ENCODE results near the gene PHACTR3. TPM values are rescaled to one million over a fixed set of nuclear protein-coding genes. Genes with fewer than 3 reads are reported as not detected.

Gene PHACTR3
- polyA plus RNA-seq, 1 donor (not counting 4 experiments of a cell fraction or from before 2014, with no cell fraction given): 2.6 TPM

- DNase-seq (ENCODE audit: low read depth, low spot score) (no peak), FAIRE-seq (no peak)
- TF ChIP-seq EZH2 (IDR thresholded peaks at IDR 0.05; ENCODE audit: low read length): no peak
- no peak for TF ChIP-seq CTCF (optimal IDR thresholded peaks at IDR 0.05 in 1 of 3, IDR thresholded peaks at IDR 0.05 in 1 of 3, conservative IDR thresholded peaks at IDR 0.05 in 1 of 3; ENCODE audit: extremely low read depth in 1 of 3, insufficient read depth in 2 of 3, low read length in 3 of 3)
- no peaks in the 10 kb centered on the region for H3K79me2 ChIP-seq (ENCODE audit: control insufficient read depth, insufficient read depth, low read length)
- dilution Hi-C loops (cut with MboI; ENCODE audit: extremely low pct_ligation_motif_present, low sequenced_read_pairs): no loop called here
- no peaks in the 10 kb centered on the region for H3K36me3 ChIP-seq (ENCODE audit: control insufficient read depth in 2 of 2, extremely low read depth in 1 of 2, insufficient read depth in 2 of 2, low read length in 2 of 2)
- H3K9me1 ChIP-seq (ENCODE audit: control insufficient read depth, extremely low read depth, insufficient read depth, low read length): no peaks in the 10 kb centered on the region
- no peak overlapping the region for H2AFZ ChIP-seq (ENCODE audit: control insufficient read depth, low read length)
- no peak overlapping the region for H3K4me3 ChIP-seq (ENCODE audit: control insufficient read depth in 2 of 3, extremely low read depth in 1 of 3, insufficient read depth in 2 of 3, low read depth in 1 of 3, low read length in 3 of 3)
- peaks cover 55% of the 10 kb centered on the region for H3K27me3 ChIP-seq (ENCODE audit: control insufficient read depth, extremely low read depth, insufficient read depth, low read length)
- no peaks in the 10 kb centered on the region for H3K9me3 ChIP-seq (ENCODE audit: control insufficient read depth, low read depth, low read length)
- H3K4me1 ChIP-seq (ENCODE audit: control insufficient read depth, extremely low read depth, insufficient read depth, low read length): no peaks in the 10 kb centered on the region
- no peak overlapping the region for H3K27ac ChIP-seq (ENCODE audit: control insufficient read depth, insufficient read depth, low read length)
- no peak overlapping the region for H3K9ac ChIP-seq (ENCODE audit: control insufficient read depth, extremely low read depth, insufficient read depth, low read length)
- H3K4me2 ChIP-seq (ENCODE audit: control insufficient read depth, extremely low read depth, insufficient read depth, low read depth, low read length): no peak overlapping the region
- no peaks in the 10 kb centered on the region for H4K20me1 ChIP-seq (ENCODE audit: control insufficient read depth, extremely low read depth, insufficient read depth, low read length)
Observed at GRCh38 chr20:59574308-59574707, 30.0 kb upstream of the PHACTR3 start.

- no peak for FAIRE-seq
Observed at GRCh38 chr20:59575216-59575615, 29.1 kb upstream of the PHACTR3 start.

More at GRCh38 chr20:59575216-59575615, 29.1 kb upstream of the PHACTR3 start:
- no peak for DNase-seq (ENCODE audit: low read depth, low spot score)
- Histone ChIP-seq H3K9me1 (ENCODE audit: control insufficient read depth, extremely low read depth, insufficient read depth, low read length) (no peaks in the 10 kb centered on the region), H3K27me3 (ENCODE audit: control insufficient read depth, extremely low read depth, insufficient read depth, low read length) (peaks cover 62% of the 10 kb centered on the region), H3K79me2 (ENCODE audit: control insufficient read depth, insufficient read depth, low read length) (no peaks in the 10 kb centered on the region), H3K9ac (ENCODE audit: control insufficient read depth, extremely low read depth, insufficient read depth, low read length) (no peak overlapping the region), H3K4me2 (ENCODE audit: control insufficient read depth, extremely low read depth, insufficient read depth, low read depth, low read length) (no peak overlapping the region), H3K36me3 (ENCODE audit: control insufficient read depth in 2 of 2, extremely low read depth in 1 of 2, insufficient read depth in 2 of 2, low read length in 2 of 2) (no peaks in the 10 kb centered on the region), H3K27ac (ENCODE audit: control insufficient read depth, insufficient read depth, low read length) (no peak overlapping the region), H3K9me3 (ENCODE audit: control insufficient read depth, low read depth, low read length) (no peaks in the 10 kb centered on the region), H2AFZ (ENCODE audit: control insufficient read depth, low read length) (no peak overlapping the region), H3K4me3 (ENCODE audit: control insufficient read depth in 2 of 3, extremely low read depth in 1 of 3, insufficient read depth in 2 of 3, low read depth in 1 of 3, low read length in 3 of 3) (no peak overlapping the region), H4K20me1 (ENCODE audit: control insufficient read depth, extremely low read depth, insufficient read depth, low read length) (no peaks in the 10 kb centered on the region), H3K4me1 (ENCODE audit: control insufficient read depth, extremely low read depth, insufficient read depth, low read length) (no peaks in the 10 kb centered on the region)
- dilution Hi-C loops (cut with MboI; ENCODE audit: extremely low pct_ligation_motif_present, low sequenced_read_pairs): no loop called here
- no peak for TF ChIP-seq EZH2 (IDR thresholded peaks at IDR 0.05; ENCODE audit: low read length)
- no peak for TF ChIP-seq CTCF (optimal IDR thresholded peaks at IDR 0.05 in 1 of 3, IDR thresholded peaks at IDR 0.05 in 1 of 3, conservative IDR thresholded peaks at IDR 0.05 in 1 of 3; ENCODE audit: extremely low read depth in 1 of 3, insufficient read depth in 2 of 3, low read length in 3 of 3)
